ENCODE results near the gene PRELID3B.

PRELID3B gene

DNA sequence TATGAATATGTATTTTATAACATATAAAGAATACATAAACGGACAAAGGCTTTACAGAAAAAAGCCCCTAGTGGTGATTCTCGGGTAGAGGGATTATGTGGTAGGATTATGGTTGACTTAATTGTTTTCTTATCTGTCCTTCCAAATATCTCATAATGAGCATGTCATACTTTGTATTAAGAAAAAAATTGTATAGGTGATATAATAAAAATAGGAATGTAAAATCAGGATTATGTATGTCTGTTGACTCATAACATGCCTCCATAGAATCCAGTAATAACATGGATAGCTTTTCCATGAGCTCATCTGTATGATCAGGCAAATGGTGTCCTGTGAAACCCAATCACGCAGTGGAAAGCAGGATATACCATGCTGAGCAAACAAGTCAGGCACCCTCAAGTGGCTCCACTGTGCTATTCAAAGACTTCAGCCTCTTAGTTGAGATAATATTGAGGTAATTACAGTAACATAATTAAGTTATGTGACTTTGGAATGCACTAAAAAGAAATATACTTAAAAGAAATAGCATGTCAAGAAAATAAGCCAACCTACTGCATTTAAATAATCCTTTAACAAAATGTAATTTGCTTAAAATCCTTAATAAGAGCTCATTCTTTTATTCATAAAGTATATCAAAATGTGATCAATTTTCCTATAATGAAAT lies 39.6 kb upstream of the PRELID3B start:
- no peak overlapping the region for H3K9ac ChIP-seq (ENCODE audit: low read length)
- H2BK5ac ChIP-seq (ENCODE audit: low read length) = no peak overlapping the region
- no peaks in the 10 kb centered on the region for H3K36me3 ChIP-seq (ENCODE audit: control insufficient read depth, insufficient read depth, low read length)
- DNase-seq = peak; percentile 92
- H4K5ac ChIP-seq (ENCODE audit: low read length) = no peak overlapping the region
- no CpG with 5 or more reads among the region's 3 CpGs for WGBS (ENCODE audit: extremely low coverage, insufficient coverage, low lambda C conversion rate)
- no peaks in the 10 kb centered on the region for H3K27me3 ChIP-seq (ENCODE audit: insufficient read depth, low read length, poor library complexity)
- H3K4me1 ChIP-seq (ENCODE audit: control insufficient read depth, low read depth, low read length) = no peaks in the 10 kb centered on the region
- no peak overlapping the region for H3K4me3 ChIP-seq (ENCODE audit: low read length)
- H3K4ac ChIP-seq (ENCODE audit: low read depth, low read length) = no peak overlapping the region
- H3K79me2 ChIP-seq (ENCODE audit: control insufficient read depth, insufficient read depth, low read length) = no peaks in the 10 kb centered on the region
- H2BK120ac ChIP-seq (ENCODE audit: low read depth, low read length) = no peak overlapping the region
- H3K4me2 ChIP-seq (ENCODE audit: low read length) = no peak overlapping the region
- H3K56ac ChIP-seq (ENCODE audit: low read length) = no peak overlapping the region
- no peak overlapping the region for H2BK15ac ChIP-seq (replicated peaks; ENCODE audit: low read depth)
- no peak overlapping the region for H3K27ac ChIP-seq (ENCODE audit: low read depth, low read length)
- no peak overlapping the region for H2AK5ac ChIP-seq (ENCODE audit: low read length)
- H3K79me1 ChIP-seq (ENCODE audit: low read length) = no peaks in the 10 kb centered on the region
- H3K23ac ChIP-seq (ENCODE audit: low read length) = no peak overlapping the region
- H3K18ac ChIP-seq (ENCODE audit: low read length) = no peak overlapping the region
- no peak overlapping the region for H4K8ac ChIP-seq (ENCODE audit: low read depth, low read length)

DNA sequence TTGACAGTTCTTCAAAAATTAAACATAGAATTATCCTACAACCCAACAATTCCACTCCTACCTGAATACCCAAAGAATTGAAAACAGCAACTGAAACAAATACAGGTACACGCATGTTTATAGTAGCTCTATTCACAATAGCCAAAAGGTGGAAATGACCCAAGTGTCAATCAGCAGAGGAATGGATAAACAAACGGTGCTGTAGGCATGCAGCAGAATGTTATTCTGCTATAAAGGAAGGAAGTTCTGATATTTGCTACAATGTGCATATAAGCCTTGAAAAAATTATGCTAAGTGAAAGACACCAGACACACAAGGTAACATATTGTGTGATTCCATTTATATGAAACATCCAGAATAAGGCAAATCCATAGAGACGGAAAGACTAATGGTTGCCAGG lies 38.5 kb upstream of the PRELID3B start:
- H3K79me1 ChIP-seq (ENCODE audit: low read length) = no peaks in the 10 kb centered on the region
- no peak overlapping the region for H3K18ac ChIP-seq (ENCODE audit: low read length)
- no peak overlapping the region for H2BK15ac ChIP-seq (replicated peaks; ENCODE audit: low read depth)
- no peak overlapping the region for H2BK5ac ChIP-seq (ENCODE audit: low read length)
- no peak overlapping the region for H3K4me2 ChIP-seq (ENCODE audit: low read length)
- no peak overlapping the region for H3K4me3 ChIP-seq (ENCODE audit: low read length)
- H3K4me1 ChIP-seq (ENCODE audit: control insufficient read depth, low read depth, low read length) = no peaks in the 10 kb centered on the region
- H2BK120ac ChIP-seq (ENCODE audit: low read depth, low read length) = no peak overlapping the region
- DNase-seq = no peak
- H4K5ac ChIP-seq (ENCODE audit: low read length) = no peak overlapping the region
- H2AK5ac ChIP-seq (ENCODE audit: low read length) = no peak overlapping the region
- H4K8ac ChIP-seq (ENCODE audit: low read depth, low read length) = no peak overlapping the region
- WGBS (ENCODE audit: extremely low coverage, insufficient coverage, low lambda C conversion rate) = no CpG with 5 or more reads among the region's 3 CpGs
- no peak overlapping the region for H3K9ac ChIP-seq (ENCODE audit: low read length)
- H3K27ac ChIP-seq (ENCODE audit: low read depth, low read length) = no peak overlapping the region
- no peaks in the 10 kb centered on the region for H3K27me3 ChIP-seq (ENCODE audit: insufficient read depth, low read length, poor library complexity)
- H3K23ac ChIP-seq (ENCODE audit: low read length) = no peak overlapping the region
- no peak overlapping the region for H3K4ac ChIP-seq (ENCODE audit: low read depth, low read length)
- H3K36me3 ChIP-seq (ENCODE audit: control insufficient read depth, insufficient read depth, low read length) = no peaks in the 10 kb centered on the region
- H3K79me2 ChIP-seq (ENCODE audit: control insufficient read depth, insufficient read depth, low read length) = no peaks in the 10 kb centered on the region
- no peak overlapping the region for H3K56ac ChIP-seq (ENCODE audit: low read length)

DNA sequence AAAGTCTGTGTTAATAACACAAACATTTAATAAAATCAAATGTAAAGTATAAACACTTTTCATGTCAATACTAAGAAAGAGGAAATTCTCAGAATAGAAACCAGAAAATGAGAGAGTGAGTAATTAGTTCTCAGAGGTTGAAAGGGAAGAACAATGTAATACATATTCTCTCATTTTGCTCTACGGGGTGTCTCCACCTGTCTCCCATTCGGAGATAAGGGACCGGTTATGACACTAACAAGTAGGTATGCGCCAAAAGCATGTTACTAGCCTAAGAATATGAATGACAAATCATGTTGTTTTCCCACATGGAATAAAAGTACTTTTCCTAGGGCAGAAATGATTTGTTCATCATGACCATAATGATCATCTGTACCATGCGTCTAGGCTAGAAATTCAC lies 35.6 kb upstream of the PRELID3B start:
- WGBS (ENCODE audit: extremely low coverage, insufficient coverage, low lambda C conversion rate) = no CpG with 5 or more reads among the region's 5 CpGs

DNA sequence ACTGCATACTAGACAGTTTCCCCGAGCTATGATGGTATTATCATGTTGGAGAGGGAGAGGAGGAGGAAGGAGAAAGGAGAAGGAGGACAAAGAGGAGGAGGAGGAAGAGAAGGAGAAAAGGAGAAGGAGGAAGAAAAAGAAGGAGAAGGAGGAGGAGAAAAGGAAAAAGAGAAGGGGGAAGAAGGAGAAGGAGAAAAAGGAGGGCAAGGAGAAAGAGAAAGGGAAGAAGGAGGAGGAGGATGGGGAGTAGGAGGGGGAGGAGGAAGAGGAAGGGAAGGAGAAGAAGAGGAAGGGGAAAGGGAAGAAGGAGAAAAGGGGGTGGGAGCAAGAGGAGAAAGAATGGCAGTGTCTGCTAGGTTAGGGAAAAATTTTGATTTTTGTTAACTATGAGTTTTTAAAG lies 35.1 kb upstream of the PRELID3B start:
- no peaks in the 10 kb centered on the region for H3K79me1 ChIP-seq (ENCODE audit: low read length)
- no peak overlapping the region for H3K56ac ChIP-seq (ENCODE audit: low read length)
- no CpG with 5 or more reads among the region's 1 CpG for WGBS (ENCODE audit: extremely low coverage, insufficient coverage, low lambda C conversion rate)
- DNase-seq = no peak
- no peaks in the 10 kb centered on the region for H3K27me3 ChIP-seq (ENCODE audit: insufficient read depth, low read length, poor library complexity)
- no peak overlapping the region for H3K4me2 ChIP-seq (ENCODE audit: low read length)
- H3K4me3 ChIP-seq (ENCODE audit: low read length) = no peak overlapping the region
- no peak overlapping the region for H3K18ac ChIP-seq (ENCODE audit: low read length)
- H3K36me3 ChIP-seq (ENCODE audit: control insufficient read depth, insufficient read depth, low read length) = no peaks in the 10 kb centered on the region
- no peak overlapping the region for H2BK15ac ChIP-seq (replicated peaks; ENCODE audit: low read depth)
- no peak overlapping the region for H2BK120ac ChIP-seq (ENCODE audit: low read depth, low read length)
- H3K27ac ChIP-seq (ENCODE audit: low read depth, low read length) = no peak overlapping the region
- no peak overlapping the region for H3K9ac ChIP-seq (ENCODE audit: low read length)
- H3K23ac ChIP-seq (ENCODE audit: low read length) = no peak overlapping the region
- H4K8ac ChIP-seq (ENCODE audit: low read depth, low read length) = no peak overlapping the region
- H3K4ac ChIP-seq (ENCODE audit: low read depth, low read length) = no peak overlapping the region
- H2AK5ac ChIP-seq (ENCODE audit: low read length) = no peak overlapping the region
- no peak overlapping the region for H4K5ac ChIP-seq (ENCODE audit: low read length)
- H3K79me2 ChIP-seq (ENCODE audit: control insufficient read depth, insufficient read depth, low read length) = no peaks in the 10 kb centered on the region
- H2BK5ac ChIP-seq (ENCODE audit: low read length) = no peak overlapping the region
- H3K4me1 ChIP-seq (ENCODE audit: control insufficient read depth, low read depth, low read length) = no peaks in the 10 kb centered on the region

More for the DNA sequence above, 35.6 kb upstream of the PRELID3B start:
- Histone ChIP-seq H2BK5ac (ENCODE audit: low read length) (no peak overlapping the region), H3K79me1 (ENCODE audit: low read length) (no peaks in the 10 kb centered on the region), H3K4me2 (ENCODE audit: low read length) (no peak overlapping the region), H2AK5ac (ENCODE audit: low read length) (no peak overlapping the region), H2BK15ac (replicated peaks; ENCODE audit: low read depth) (no peak overlapping the region), H3K23ac (ENCODE audit: low read length) (no peak overlapping the region), H3K27me3 (ENCODE audit: insufficient read depth, low read length, poor library complexity) (no peaks in the 10 kb centered on the region), H4K5ac (ENCODE audit: low read length) (no peak overlapping the region), H3K36me3 (ENCODE audit: control insufficient read depth, insufficient read depth, low read length) (no peaks in the 10 kb centered on the region), H2BK120ac (ENCODE audit: low read depth, low read length) (no peak overlapping the region), H3K4me3 (ENCODE audit: low read length) (no peak overlapping the region), H3K18ac (ENCODE audit: low read length) (no peak overlapping the region), H3K79me2 (ENCODE audit: control insufficient read depth, insufficient read depth, low read length) (no peaks in the 10 kb centered on the region), H3K9ac (ENCODE audit: low read length) (no peak overlapping the region), H3K4ac (ENCODE audit: low read depth, low read length) (no peak overlapping the region), H3K56ac (ENCODE audit: low read length) (no peak overlapping the region), H4K8ac (ENCODE audit: low read depth, low read length) (no peak overlapping the region), H3K27ac (ENCODE audit: low read depth, low read length) (no peak overlapping the region), H3K4me1 (ENCODE audit: control insufficient read depth, low read depth, low read length) (no peaks in the 10 kb centered on the region)
- no peak for DNase-seq

DNA sequence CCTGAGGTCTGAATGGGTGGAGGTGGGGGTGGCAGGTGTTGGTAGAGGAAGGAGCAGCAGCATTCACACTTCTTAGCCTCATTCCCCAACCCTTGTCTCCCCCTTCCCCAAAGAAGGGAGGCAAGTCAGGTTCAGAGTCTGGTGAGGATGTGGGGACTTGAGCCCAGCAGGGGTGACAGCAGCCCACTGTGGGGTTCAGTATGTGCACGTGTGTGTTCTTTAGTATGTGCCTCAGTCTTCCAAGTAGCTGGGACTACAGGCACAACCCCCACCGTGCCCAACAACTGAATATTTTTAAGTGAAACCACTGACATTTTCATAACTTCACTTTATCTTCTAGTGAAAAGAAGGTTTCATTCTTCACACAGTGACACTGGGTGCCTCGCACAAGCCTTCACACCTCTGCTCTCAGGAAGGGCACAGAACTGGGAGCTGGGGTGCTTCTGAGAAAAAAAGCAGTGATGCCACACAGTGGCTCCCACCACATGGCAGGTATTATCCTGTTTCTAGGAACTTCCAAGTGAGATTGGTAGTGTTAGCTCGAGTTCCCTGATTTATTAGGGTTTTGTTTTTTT lies 33.4 kb upstream of the PRELID3B start:
- Histone ChIP-seq H3K23ac (ENCODE audit: low read length) (no peak overlapping the region), H3K27me3 (ENCODE audit: insufficient read depth, low read length, poor library complexity) (no peaks in the 10 kb centered on the region), H3K79me1 (ENCODE audit: low read length) (no peaks in the 10 kb centered on the region), H3K27ac (ENCODE audit: low read depth, low read length) (no peak overlapping the region), H3K4me1 (ENCODE audit: control insufficient read depth, low read depth, low read length) (no peaks in the 10 kb centered on the region), H3K56ac (ENCODE audit: low read length) (no peak overlapping the region), H4K5ac (ENCODE audit: low read length) (no peak overlapping the region), H2BK5ac (ENCODE audit: low read length) (no peak overlapping the region), H4K8ac (ENCODE audit: low read depth, low read length) (no peak overlapping the region), H2BK15ac (replicated peaks; ENCODE audit: low read depth) (no peak overlapping the region), H3K4ac (ENCODE audit: low read depth, low read length) (no peak overlapping the region), H2AK5ac (ENCODE audit: low read length) (no peak overlapping the region), H3K4me2 (ENCODE audit: low read length) (no peak overlapping the region), H2BK120ac (ENCODE audit: low read depth, low read length) (no peak overlapping the region), H3K79me2 (ENCODE audit: control insufficient read depth, insufficient read depth, low read length) (no peaks in the 10 kb centered on the region), H3K4me3 (ENCODE audit: low read length) (no peak overlapping the region), H3K18ac (ENCODE audit: low read length) (no peak overlapping the region), H3K9ac (ENCODE audit: low read length) (no peak overlapping the region), H3K36me3 (ENCODE audit: control insufficient read depth, insufficient read depth, low read length) (no peaks in the 10 kb centered on the region)
- WGBS (ENCODE audit: extremely low coverage, insufficient coverage, low lambda C conversion rate) = no CpG with 5 or more reads among the region's 4 CpGs
- DNase-seq = no peak

DNA sequence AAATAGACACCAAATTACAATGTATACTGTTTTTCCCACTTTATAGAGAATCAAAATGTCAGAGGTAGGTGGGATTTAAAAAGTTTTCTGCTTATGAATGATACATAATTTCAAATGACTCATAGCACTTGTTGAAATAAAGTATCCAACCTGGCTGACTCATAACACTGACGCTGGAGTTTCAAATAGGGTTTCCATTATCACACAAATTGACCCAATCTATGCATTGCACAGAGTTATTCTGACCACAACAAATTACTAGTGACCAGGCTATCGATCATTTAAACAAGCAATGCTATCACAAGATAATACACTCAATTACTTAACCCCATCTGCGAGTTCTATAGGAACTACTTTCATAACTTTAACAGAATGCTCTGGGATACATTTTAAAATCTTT lies 31.9 kb upstream of the PRELID3B start:
- no peaks in the 10 kb centered on the region for H3K4me1 ChIP-seq (ENCODE audit: control insufficient read depth, low read depth, low read length)
- no peak overlapping the region for H3K56ac ChIP-seq (ENCODE audit: low read length)
- H2BK120ac ChIP-seq (ENCODE audit: low read depth, low read length) = no peak overlapping the region
- no peak overlapping the region for H4K5ac ChIP-seq (ENCODE audit: low read length)
- no peak overlapping the region for H3K18ac ChIP-seq (ENCODE audit: low read length)
- H2BK15ac ChIP-seq (replicated peaks; ENCODE audit: low read depth) = no peak overlapping the region
- H4K8ac ChIP-seq (ENCODE audit: low read depth, low read length) = no peak overlapping the region
- no peak overlapping the region for H3K4me2 ChIP-seq (ENCODE audit: low read length)
- H2AK5ac ChIP-seq (ENCODE audit: low read length) = no peak overlapping the region
- no peak overlapping the region for H3K9ac ChIP-seq (ENCODE audit: low read length)
- no CpG with 5 or more reads among the region's 3 CpGs for WGBS (ENCODE audit: extremely low coverage, insufficient coverage, low lambda C conversion rate)
- no peaks in the 10 kb centered on the region for H3K79me2 ChIP-seq (ENCODE audit: control insufficient read depth, insufficient read depth, low read length)
- no peaks in the 10 kb centered on the region for H3K79me1 ChIP-seq (ENCODE audit: low read length)
- no peak overlapping the region for H3K23ac ChIP-seq (ENCODE audit: low read length)
- H2BK5ac ChIP-seq (ENCODE audit: low read length) = no peak overlapping the region
- H3K4ac ChIP-seq (ENCODE audit: low read depth, low read length) = no peak overlapping the region
- H3K4me3 ChIP-seq (ENCODE audit: low read length) = no peak overlapping the region
- no peak overlapping the region for H3K27ac ChIP-seq (ENCODE audit: low read depth, low read length)
- no peak for DNase-seq
- H3K36me3 ChIP-seq (ENCODE audit: control insufficient read depth, insufficient read depth, low read length) = no peaks in the 10 kb centered on the region
- H3K27me3 ChIP-seq (ENCODE audit: insufficient read depth, low read length, poor library complexity) = no peaks in the 10 kb centered on the region

All from mesendoderm (in vitro differentiated cells).